GM12873 (cell line): ENCODE data around the gene TRIM17.

Experiments
- TF ChIP-seq, protein P1 (sequence below): IDR thresholded peaks from 2 replicates; pipeline ENCODE4 v1.5.1; 2012; ENCODE audit warnings: low read depth, mild to moderate bottlenecking, moderate library complexity, low read length, control low read depth; ENCODE audit not compliant: insufficient read depth; ENCODE audit errors: missing control alignments

TRIM17 gene

GRCh38 chr1:228397966-228398365 is 18.7 kb downstream of the TRIM17 start:
- TF ChIP-seq, protein P1, sequence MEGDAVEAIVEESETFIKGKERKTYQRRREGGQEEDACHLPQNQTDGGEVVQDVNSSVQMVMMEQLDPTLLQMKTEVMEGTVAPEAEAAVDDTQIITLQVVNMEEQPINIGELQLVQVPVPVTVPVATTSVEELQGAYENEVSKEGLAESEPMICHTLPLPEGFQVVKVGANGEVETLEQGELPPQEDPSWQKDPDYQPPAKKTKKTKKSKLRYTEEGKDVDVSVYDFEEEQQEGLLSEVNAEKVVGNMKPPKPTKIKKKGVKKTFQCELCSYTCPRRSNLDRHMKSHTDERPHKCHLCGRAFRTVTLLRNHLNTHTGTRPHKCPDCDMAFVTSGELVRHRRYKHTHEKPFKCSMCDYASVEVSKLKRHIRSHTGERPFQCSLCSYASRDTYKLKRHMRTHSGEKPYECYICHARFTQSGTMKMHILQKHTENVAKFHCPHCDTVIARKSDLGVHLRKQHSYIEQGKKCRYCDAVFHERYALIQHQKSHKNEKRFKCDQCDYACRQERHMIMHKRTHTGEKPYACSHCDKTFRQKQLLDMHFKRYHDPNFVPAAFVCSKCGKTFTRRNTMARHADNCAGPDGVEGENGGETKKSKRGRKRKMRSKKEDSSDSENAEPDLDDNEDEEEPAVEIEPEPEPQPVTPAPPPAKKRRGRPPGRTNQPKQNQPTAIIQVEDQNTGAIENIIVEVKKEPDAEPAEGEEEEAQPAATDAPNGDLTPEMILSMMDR = no peak

DNA sequence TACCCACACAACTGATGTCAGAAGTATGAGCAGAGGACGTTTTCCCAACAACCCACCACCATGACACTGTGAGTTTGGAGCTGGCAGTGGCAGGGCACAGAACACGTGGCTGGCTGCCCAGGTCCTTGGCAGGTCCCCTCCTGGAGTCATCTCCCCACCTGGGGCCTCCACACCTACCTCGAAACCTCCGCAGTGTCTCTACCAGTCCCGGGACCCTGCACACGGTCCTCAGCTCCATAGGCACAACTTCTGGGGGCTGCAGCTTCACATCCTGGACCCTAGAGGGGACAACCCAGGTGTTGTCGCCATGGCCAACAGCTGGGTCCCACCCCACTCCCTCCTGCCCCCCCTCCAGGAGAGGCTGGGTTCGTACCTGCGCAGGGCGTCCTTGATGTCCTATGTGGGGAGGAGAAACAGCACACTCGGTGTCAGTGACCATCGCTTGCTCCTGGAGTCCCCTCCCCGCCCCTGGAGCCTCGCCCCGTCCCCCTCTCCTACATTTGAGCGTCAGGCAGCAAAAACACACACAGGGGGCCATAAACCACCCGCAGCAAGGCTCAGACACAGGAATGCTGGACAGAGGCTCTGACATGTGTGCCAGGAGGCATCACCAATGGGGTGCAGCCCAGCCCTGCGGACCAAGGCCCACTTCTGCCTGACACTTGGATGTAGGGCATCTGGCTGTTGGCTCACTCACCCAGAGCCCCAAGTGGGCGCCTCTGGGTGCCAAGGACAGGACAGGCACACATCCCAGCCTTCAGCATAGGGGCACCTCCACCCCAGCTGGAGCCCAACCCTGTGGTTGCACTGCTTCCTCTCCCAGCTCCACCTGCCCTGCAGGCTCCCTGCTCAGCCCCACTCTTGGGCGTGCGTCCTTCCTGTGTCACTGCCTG is 19.6 kb downstream of the TRIM17 start:
- TF ChIP-seq, protein P1 = no peak

GRCh38 chr1:228394571-228395394 is 21.9 kb downstream of the TRIM17 start:
- TF ChIP-seq, protein P1 = no peak

DNA sequence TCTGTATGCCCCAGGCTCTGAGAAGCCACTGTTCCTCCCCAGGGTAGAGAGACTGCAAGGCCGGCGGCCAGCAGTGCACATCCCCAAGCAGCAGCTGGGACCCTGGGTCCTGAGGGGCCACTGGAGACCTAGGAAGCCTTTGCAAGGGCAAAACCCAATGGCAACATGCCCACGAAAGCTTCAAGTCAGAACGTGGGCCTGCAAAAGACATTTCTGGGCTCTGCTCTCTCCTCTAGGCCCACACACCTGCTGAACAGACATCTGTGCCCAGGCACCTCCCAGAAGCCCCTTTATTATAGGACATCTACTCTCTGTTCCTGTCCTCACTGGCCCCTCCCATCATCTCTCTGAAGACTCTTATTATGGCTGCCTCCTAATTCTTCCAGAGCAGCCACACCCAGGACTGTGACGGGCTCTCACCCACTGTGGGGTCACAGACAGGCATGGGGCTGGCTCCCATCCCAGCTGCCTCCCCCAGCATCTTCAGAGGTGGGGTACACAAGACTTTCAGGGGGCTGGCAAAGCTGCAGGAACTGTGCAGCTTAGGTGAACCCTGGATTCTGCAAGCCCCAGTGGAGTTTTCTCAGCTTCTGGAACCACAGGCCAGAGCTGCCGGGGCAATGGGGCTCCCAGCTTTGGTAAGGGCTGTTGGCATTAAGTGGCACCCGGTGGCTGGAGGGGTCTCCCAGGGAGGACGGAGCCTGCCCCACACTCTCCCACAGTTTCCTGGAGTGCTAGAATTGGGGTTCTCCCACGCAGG is 22.7 kb downstream of the TRIM17 start:
- TF ChIP-seq, protein P1 = no peak

GRCh38 chr1:228393268-228393701 is 23.4 kb downstream of the TRIM17 start:
- TF ChIP-seq, protein P1 = no peak

- TF ChIP-seq, protein P1 = no peak
Measured at GRCh38 chr1:228392111-228392936, 24.3 kb downstream of the TRIM17 start.
